ENCODE results near the gene TRIB2. TPM values are rescaled to one million over a fixed set of nuclear protein-coding genes. Genes with fewer than 3 reads are reported as not detected.

TRIB2 gene
- total RNA-seq, 4 donors from 2014 or later: 23.8 to 83.6 (median 40.1) TPM

GRCh38 chr2:12705230-12705629 lies 11.5 kb upstream of the TRIB2 start:
- no peak overlapping the region for H3K4me3 ChIP-seq
- H3K9me3 ChIP-seq: no peaks in the 10 kb centered on the region
- intact Hi-C loops (cut with DNase I; ENCODE audit: low total_unique reads): loop anchor here (10.0 kb wide), 1 partner anchor 380 kb away; no protein-coding TSS in a partner anchor
- H3K27me3 ChIP-seq: no peaks in the 10 kb centered on the region
- no peaks in the 10 kb centered on the region for H3K36me3 ChIP-seq
- peaks cover 0 to 3% of the 10 kb centered on the region in 2 donors for H3K4me1 ChIP-seq
- DNase-seq: no peak
- no peak overlapping the region for H3K27ac ChIP-seq
- TF ChIP-seq POLR2A (IDR thresholded peaks at IDR 0.05) (no peak), CTCF (IDR thresholded peaks at IDR 0.05) (no peak)

GRCh38 chr2:12705742-12706141 lies 11.0 kb upstream of the TRIB2 start:
- no peak overlapping the region for H3K27ac ChIP-seq
- intact Hi-C loops (cut with DNase I; ENCODE audit: low total_unique reads): loop anchor here (10.0 kb wide), 1 partner anchor 381 kb away; no protein-coding TSS in a partner anchor
- no peaks in the 10 kb centered on the region for H3K27me3 ChIP-seq
- DNase-seq: no peak
- H3K4me1 ChIP-seq: peaks cover 0 to 3% of the 10 kb centered on the region in 2 donors
- H3K4me3 ChIP-seq: no peak overlapping the region
- no peaks in the 10 kb centered on the region for H3K36me3 ChIP-seq
- H3K9me3 ChIP-seq: no peaks in the 10 kb centered on the region
- no peak for TF ChIP-seq CTCF (IDR thresholded peaks at IDR 0.05)
- TF ChIP-seq POLR2A (IDR thresholded peaks at IDR 0.05): no peak

DNA sequence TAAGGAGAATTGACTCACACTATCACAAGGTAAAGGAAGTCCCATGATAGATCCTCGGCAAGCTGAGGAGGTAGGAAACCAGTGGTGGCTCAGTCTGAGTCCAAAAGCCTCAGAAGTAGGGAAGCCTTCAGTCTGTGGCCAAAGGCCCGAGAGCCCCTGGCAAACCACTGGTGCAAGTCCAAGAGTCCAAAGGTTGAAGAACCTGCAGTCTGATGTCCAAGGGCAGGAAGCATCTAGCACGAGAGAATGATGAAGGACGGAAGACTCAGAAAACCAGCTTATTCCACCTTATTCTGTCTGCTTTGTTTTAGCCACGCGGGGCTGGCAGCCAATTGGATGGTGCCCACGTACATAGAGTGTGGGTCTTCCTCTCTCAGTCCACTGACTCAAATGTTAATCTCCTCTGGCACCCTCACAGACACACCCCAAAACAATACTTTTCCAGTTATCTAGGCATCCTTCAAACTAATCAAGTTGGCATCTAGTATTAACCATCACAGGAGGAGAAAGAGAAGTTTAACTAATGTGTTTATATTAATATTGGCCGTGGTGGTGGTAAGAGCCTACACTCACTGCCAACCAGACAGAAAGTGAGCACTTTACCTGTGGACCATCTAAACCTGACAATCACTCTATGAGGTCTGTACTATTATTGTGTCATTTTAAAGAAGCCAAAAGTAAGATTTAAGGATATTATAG lies 8.1 kb upstream of the TRIB2 start:
- TF ChIP-seq POLR2A (IDR thresholded peaks at IDR 0.05) (no peak), CTCF (IDR thresholded peaks at IDR 0.05) (no peak)
- H3K4me1 ChIP-seq: no peaks in the 10 kb centered on the region
- H3K36me3 ChIP-seq: no peaks in the 10 kb centered on the region
- H3K27ac ChIP-seq: no peak overlapping the region
- H3K4me3 ChIP-seq: no peak overlapping the region
- DNase-seq: no peak
- intact Hi-C loops (cut with DNase I; ENCODE audit: low total_unique reads): loop anchor here (10.0 kb wide), 1 partner anchor 384 kb away; no protein-coding TSS in a partner anchor
- H3K27me3 ChIP-seq: no peaks in the 10 kb centered on the region
- no peaks in the 10 kb centered on the region for H3K9me3 ChIP-seq

DNA sequence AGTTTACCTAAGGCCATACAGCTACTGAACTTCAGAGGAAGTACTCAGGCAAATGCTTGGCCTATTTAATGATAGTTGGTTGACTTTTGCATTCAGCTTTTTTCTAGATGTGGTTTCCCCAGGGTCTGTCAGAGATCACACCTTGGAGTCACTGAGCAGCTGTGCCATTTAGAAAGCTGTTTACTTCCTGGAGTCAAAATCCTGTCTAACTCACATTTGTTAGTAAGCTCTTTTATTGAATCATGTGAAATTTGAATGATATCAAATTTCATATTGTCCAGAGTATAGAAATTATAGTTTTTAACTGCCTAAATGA lies 7.6 kb upstream of the TRIB2 start:
- no peaks in the 10 kb centered on the region for H3K36me3 ChIP-seq
- no peak overlapping the region for H3K4me3 ChIP-seq
- no peaks in the 10 kb centered on the region for H3K27me3 ChIP-seq
- no peak for TF ChIP-seq POLR2A (IDR thresholded peaks at IDR 0.05)
- DNase-seq: no peak
- H3K4me1 ChIP-seq: no peaks in the 10 kb centered on the region
- intact Hi-C loops (cut with DNase I; ENCODE audit: low total_unique reads): loop anchor here (10.0 kb wide), 1 partner anchor 384 kb away; no protein-coding TSS in a partner anchor
- no peaks in the 10 kb centered on the region for H3K9me3 ChIP-seq
- H3K27ac ChIP-seq: no peak overlapping the region

DNA sequence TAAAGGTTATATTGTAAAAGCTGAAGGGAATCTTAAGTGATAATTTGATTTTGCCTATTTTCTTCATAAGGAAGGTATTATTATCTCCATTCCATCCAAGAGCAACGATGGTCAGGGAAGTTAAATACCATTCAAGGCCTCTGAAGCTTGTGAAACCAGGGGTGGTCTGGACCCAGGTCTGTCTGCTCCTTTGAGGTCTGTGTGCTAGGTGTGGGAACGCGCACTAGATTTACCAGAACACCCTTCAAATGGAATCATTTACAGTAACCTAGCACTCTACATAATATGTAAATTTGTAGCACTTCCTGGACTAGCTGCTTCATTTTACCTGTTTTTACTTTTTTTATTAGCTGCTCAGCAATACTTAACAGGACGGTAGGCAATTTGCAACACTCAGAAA lies 6.4 kb upstream of the TRIB2 start:
- Histone ChIP-seq H3K4me1 (no peaks in the 10 kb centered on the region), H3K27ac (no peak overlapping the region), H3K4me3 (no peak overlapping the region), H3K36me3 (no peaks in the 10 kb centered on the region), H3K9me3 (no peaks in the 10 kb centered on the region), H3K27me3 (no peaks in the 10 kb centered on the region)
- intact Hi-C loops (cut with DNase I; ENCODE audit: low total_unique reads): loop anchor here (10.0 kb wide), 2 partner anchors 256 to 846 kb away; no protein-coding TSS in a partner anchor
- DNase-seq: no peak
- no peak for TF ChIP-seq POLR2A (IDR thresholded peaks at IDR 0.05)
- TF ChIP-seq CTCF (IDR thresholded peaks at IDR 0.05): no peak

Measured in uterus (tissue), 4 donors.